ENCODE data around the gene NUDT1.

DNA sequence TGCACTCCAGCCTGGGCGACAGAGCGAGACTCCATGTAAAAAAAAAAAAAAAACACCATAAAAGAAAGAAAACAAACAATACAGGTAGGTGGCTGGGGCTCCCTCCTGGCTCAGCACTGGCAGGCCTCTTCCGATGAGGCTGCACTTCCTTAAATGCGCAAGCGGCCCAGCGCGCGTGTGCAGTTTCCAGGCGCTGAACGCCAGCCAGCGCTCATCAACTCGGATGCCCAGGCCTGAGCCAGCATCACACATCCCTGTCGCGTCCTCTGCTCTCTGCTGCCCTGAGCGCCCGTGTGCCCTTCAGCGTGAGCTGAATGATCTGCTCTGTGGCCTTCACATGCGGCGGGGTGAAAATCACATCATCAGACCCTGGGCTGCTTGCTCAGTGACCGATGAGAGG lies 31.8 kb downstream of the NUDT1 start:
- TF ChIP-seq, protein P1, sequence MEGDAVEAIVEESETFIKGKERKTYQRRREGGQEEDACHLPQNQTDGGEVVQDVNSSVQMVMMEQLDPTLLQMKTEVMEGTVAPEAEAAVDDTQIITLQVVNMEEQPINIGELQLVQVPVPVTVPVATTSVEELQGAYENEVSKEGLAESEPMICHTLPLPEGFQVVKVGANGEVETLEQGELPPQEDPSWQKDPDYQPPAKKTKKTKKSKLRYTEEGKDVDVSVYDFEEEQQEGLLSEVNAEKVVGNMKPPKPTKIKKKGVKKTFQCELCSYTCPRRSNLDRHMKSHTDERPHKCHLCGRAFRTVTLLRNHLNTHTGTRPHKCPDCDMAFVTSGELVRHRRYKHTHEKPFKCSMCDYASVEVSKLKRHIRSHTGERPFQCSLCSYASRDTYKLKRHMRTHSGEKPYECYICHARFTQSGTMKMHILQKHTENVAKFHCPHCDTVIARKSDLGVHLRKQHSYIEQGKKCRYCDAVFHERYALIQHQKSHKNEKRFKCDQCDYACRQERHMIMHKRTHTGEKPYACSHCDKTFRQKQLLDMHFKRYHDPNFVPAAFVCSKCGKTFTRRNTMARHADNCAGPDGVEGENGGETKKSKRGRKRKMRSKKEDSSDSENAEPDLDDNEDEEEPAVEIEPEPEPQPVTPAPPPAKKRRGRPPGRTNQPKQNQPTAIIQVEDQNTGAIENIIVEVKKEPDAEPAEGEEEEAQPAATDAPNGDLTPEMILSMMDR (conservative IDR thresholded peaks at IDR 0.05; ENCODE audit: low read length): no peak
- no peak for TF ChIP-seq EZH2phosphoT487 (IDR thresholded peaks at IDR 0.05; ENCODE audit: borderline replicate concordance, low read depth, low read length)
